ENCODE measurements around the gene KRTAP10-1. TPM values are rescaled to one million over a fixed set of nuclear protein-coding genes. Genes with fewer than 3 reads are reported as not detected.

Gene KRTAP10-1
- total RNA-seq, 1 donor from 2014 or later, result not detected

Other genes with a start within 250 kb of the KRTAP10-1 start
- 196 and 329 TPM in 2 replicates for gene PFKL, start 240.1 kb downstream of the KRTAP10-1 start, total RNA-seq
- 3.7 and 4.8 TPM in 2 replicates for gene CFAP410, start 200.8 kb downstream of the KRTAP10-1 start, total RNA-seq
- gene TRPM2, start 186.6 kb downstream of the KRTAP10-1 start, total RNA-seq, result 0.22 and 0.40 TPM in 2 replicates
- 0.65 and 0.99 TPM in 2 replicates for gene LRRC3, start 84.7 kb downstream of the KRTAP10-1 start, total RNA-seq
- not detected in 2 replicates for gene KRTAP10-2, start 11.3 kb upstream of the KRTAP10-1 start, total RNA-seq
- gene KRTAP10-3, start 18.6 kb upstream of the KRTAP10-1 start, total RNA-seq, result not detected in 2 replicates
- not detected in 2 replicates for gene KRTAP10-4, start 33.5 kb upstream of the KRTAP10-1 start, total RNA-seq
- not detected in 2 replicates for gene KRTAP10-5, start 40.4 kb upstream of the KRTAP10-1 start, total RNA-seq
- not detected in 2 replicates for gene KRTAP10-6, start 52.3 kb upstream of the KRTAP10-1 start, total RNA-seq
- gene KRTAP10-7, start 60.4 kb upstream of the KRTAP10-1 start, total RNA-seq, result not detected in 2 replicates
- gene KRTAP10-8, start 71.9 kb upstream of the KRTAP10-1 start, total RNA-seq, result not detected in 2 replicates
- not detected in 2 replicates for gene KRTAP10-9, start 86.9 kb upstream of the KRTAP10-1 start, total RNA-seq
- not detected in 2 replicates for gene KRTAP10-10, start 97.2 kb upstream of the KRTAP10-1 start, total RNA-seq
- gene KRTAP10-11, start 106.2 kb upstream of the KRTAP10-1 start, total RNA-seq, result not detected in 2 replicates
- gene KRTAP12-4, start 114.5 kb upstream of the KRTAP10-1 start, total RNA-seq, result not detected in 2 replicates
- gene KRTAP12-3, start 117.7 kb upstream of the KRTAP10-1 start, total RNA-seq, result not detected in 2 replicates
- not detected in 2 replicates for gene KRTAP12-2, start 126.7 kb upstream of the KRTAP10-1 start, total RNA-seq
- not detected in 2 replicates for gene KRTAP12-1, start 142.0 kb upstream of the KRTAP10-1 start, total RNA-seq
- gene KRTAP10-12, start 157.0 kb upstream of the KRTAP10-1 start, total RNA-seq, result not detected in 2 replicates
- under 0.01 TPM in 2 replicates for gene TSPEAR, start 171.4 kb upstream of the KRTAP10-1 start, total RNA-seq